Naive thymus-derived CD8-positive, alpha-beta T cell (primary cell): ENCODE measurements around the gene GRID1. TPM values are rescaled to one million over a fixed set of nuclear protein-coding genes. Genes with fewer than 3 reads are reported as not detected.
"Not testable (repeated sequence)": the region's sequence is repeated elsewhere in the genome, so short reads cannot be mapped to it uniquely, and the experiment has no call there.

Experiments
- ATAC-seq, 2 donors: fragments of 150-1000 bp; cut with Tn5 transposase in 1 of 2; sonication (Bioruptor Pico), chemical (Tn5 transposase) in 1 of 2; 1 replicate in 1 of 2; 2 replicates in 1 of 2; pipeline ENCODE4 v1.10.0; 2021; ENCODE audit warnings: mild to moderate bottlenecking in 2 of 2, moderate library complexity in 2 of 2
- POLR2A ChIA-PET: fragments of 350-600 bp; sonication (Branson Sonifier 250); formaldehyde crosslinking; loops from one replicate; lab custom pipeline; 2021; ENCODE audit warnings: antibody characterized with exemption; lab: Charles Lee
- DNase-seq, 10 donors: peaks; one replicate each; pipeline versions ENCODE4 v3.0.0 to v3.0.0-alpha.2; 2020 to 2022
- H3K27ac Mint-ChIP-seq, 10 donors: one replicate each; pipeline ENCODE4 v1.8.0; 2020 to 2022; ENCODE audit warnings: mild to moderate bottlenecking in 10 of 10, mixed read lengths in 10 of 10, moderate library complexity in 4 of 10, inconsistent platforms in 1 of 10
- H3K27me3 Mint-ChIP-seq, 5 donors: one replicate each; pipeline ENCODE4 v1.8.0; 2021 to 2022; ENCODE audit warnings: mixed read lengths in 5 of 5
- H3K36me3 Mint-ChIP-seq, 3 donors: one replicate each; pipeline ENCODE4 v1.8.0; 2020 to 2022; ENCODE audit warnings: mixed read lengths in 3 of 3, mild to moderate bottlenecking in 2 of 3, inconsistent platforms in 1 of 3
- H3K4me1 Mint-ChIP-seq, 4 donors: one replicate each; pipeline ENCODE4 v1.8.0; 2021 to 2022; ENCODE audit warnings: mixed read lengths in 4 of 4
- H3K4me3 Mint-ChIP-seq, 10 donors: one replicate each; pipeline ENCODE4 v1.8.0; 2020 to 2022; ENCODE audit warnings: mild to moderate bottlenecking in 10 of 10, mixed read lengths in 10 of 10, moderate library complexity in 6 of 10, inconsistent platforms in 1 of 10
- H3K9me3 Mint-ChIP-seq, 9 donors: one replicate each; pipeline ENCODE4 v1.8.0; 2020 to 2022; ENCODE audit warnings: mixed read lengths in 9 of 9, mild to moderate bottlenecking in 3 of 9, inconsistent platforms in 1 of 9, moderate library complexity in 1 of 9
- polyA plus RNA-seq, 3 donors: library from polyadenylated mRNA; unstranded; fragments of 300-500 nt; fragmentation: Illumina TruSeq; gene quantifications; one replicate each; pipeline ENCODE4 v1.2.3, GENCODE V29; 2021
- total RNA-seq, 8 experiments: library from RNA in 2 of 8; stranded (reverse) in 2 of 8; gene quantifications; one replicate each; pipeline ENCODE4 v1.2.3 and lab custom pipeline; 2021 to 2026

Gene GRID1
- total and polyA plus RNA-seq, 5 experiments from 2014 or later, result not detected

- ATAC-seq (no peak), DNase-seq (no peak)
- H3K4me3 Mint-ChIP-seq, result no peak overlapping the region
- no peaks in the 10 kb centered on the region for H3K36me3 Mint-ChIP-seq
- H3K27ac Mint-ChIP-seq, result peak overlapping the region in 1 of 10 donors; percentile 50
- POLR2A ChIA-PET, result no interaction called here
- no peaks in the 10 kb centered on the region for H3K4me1 Mint-ChIP-seq
- peaks cover 0 to 3% (median 2%) of the 10 kb centered on the region in 5 donors for H3K27me3 Mint-ChIP-seq
- H3K9me3 Mint-ChIP-seq, result peaks cover 0 to 4% (median 0%) of the 10 kb centered on the region in 9 donors
These were observed 184.0 kb downstream of the GRID1 start for GRCh38 chr10:86182595-86182994.

- Mint-ChIP-seq H3K4me1 (no peaks in the 10 kb centered on the region), H3K4me3 (no peak overlapping the region), H3K9me3 (peaks cover 0 to 4% (median 0%) of the 10 kb centered on the region in 9 donors), H3K36me3 (no peaks in the 10 kb centered on the region), H3K27ac (peak overlapping the region in 1 of 10 donors; percentile 50), H3K27me3 (peaks cover 0 to 3% (median 1%) of the 10 kb centered on the region in 5 donors)
- POLR2A ChIA-PET, result no interaction called here
- DNase-seq (no peak), ATAC-seq (no peak)
These were observed 184.4 kb downstream of the GRID1 start for GRCh38 chr10:86182150-86182549.

GRCh38 chr10:86180861-86181260 lies 185.7 kb downstream of the GRID1 start:
- peak in 1 of 2 donors; percentile 28 for ATAC-seq

GRCh38 chr10:86179961-86180360 lies 186.6 kb downstream of the GRID1 start:
- H3K36me3 Mint-ChIP-seq, result no peaks in the 10 kb centered on the region
- H3K4me1 Mint-ChIP-seq, result no peaks in the 10 kb centered on the region
- H3K27ac Mint-ChIP-seq, result no peak overlapping the region
- ATAC-seq (no peak), DNase-seq (no peak)
- no peaks in the 10 kb centered on the region for H3K9me3 Mint-ChIP-seq
- POLR2A ChIA-PET, result no interaction called here
- peaks cover 0 to 3% (median 1%) of the 10 kb centered on the region in 5 donors for H3K27me3 Mint-ChIP-seq
- no peak overlapping the region for H3K4me3 Mint-ChIP-seq

More at GRCh38 chr10:86180861-86181260, 185.7 kb downstream of the GRID1 start:
- H3K4me3 Mint-ChIP-seq, result no peak overlapping the region
- H3K4me1 Mint-ChIP-seq, result no peaks in the 10 kb centered on the region
- no peaks in the 10 kb centered on the region for H3K36me3 Mint-ChIP-seq
- POLR2A ChIA-PET, result no interaction called here
- no peak overlapping the region for H3K27ac Mint-ChIP-seq
- no peaks in the 10 kb centered on the region for H3K9me3 Mint-ChIP-seq
- H3K27me3 Mint-ChIP-seq, result peaks cover 0 to 3% (median 1%) of the 10 kb centered on the region in 5 donors
- no peak for DNase-seq

GRCh38 chr10:86179153-86179524 lies 187.5 kb downstream of the GRID1 start:
- Mint-ChIP-seq H3K27me3 (peaks cover 0 to 3% (median 1%) of the 10 kb centered on the region in 5 donors), H3K4me1 (no peaks in the 10 kb centered on the region), H3K4me3 (no peak overlapping the region), H3K36me3 (no peaks in the 10 kb centered on the region), H3K9me3 (no peaks in the 10 kb centered on the region), H3K27ac (no peak overlapping the region)
- POLR2A ChIA-PET, result no interaction called here
- DNase-seq (no peak), ATAC-seq (no peak)

- H3K27me3 Mint-ChIP-seq, result peaks cover 0 to 3% (median 1%) of the 10 kb centered on the region in 5 donors
- no peak overlapping the region for H3K27ac Mint-ChIP-seq
- DNase-seq (no peak), ATAC-seq (no peak)
- POLR2A ChIA-PET, result no interaction called here
- H3K4me3 Mint-ChIP-seq, result no peak overlapping the region
- no peaks in the 10 kb centered on the region for H3K36me3 Mint-ChIP-seq
- H3K4me1 Mint-ChIP-seq, result no peaks in the 10 kb centered on the region
- H3K9me3 Mint-ChIP-seq, result no peaks in the 10 kb centered on the region
These were observed 188.0 kb downstream of the GRID1 start for GRCh38 chr10:86178401-86179152.

- Mint-ChIP-seq H3K27ac (no peak overlapping the region), H3K27me3 (peaks cover 0 to 3% (median 2%) of the 10 kb centered on the region in 5 donors), H3K4me1 (no peaks in the 10 kb centered on the region), H3K9me3 (no peaks in the 10 kb centered on the region), H3K36me3 (no peaks in the 10 kb centered on the region), H3K4me3 (no peak overlapping the region)
- POLR2A ChIA-PET, result no interaction called here
- DNase-seq (no peak), ATAC-seq (no peak)
These were observed 188.9 kb downstream of the GRID1 start for GRCh38 chr10:86177537-86178155.

GRCh38 chr10:86176850-86177536 lies 189.6 kb downstream of the GRID1 start:
- DNase-seq, result no peak
- POLR2A ChIA-PET, result no interaction called here
- Mint-ChIP-seq H3K9me3 (no peaks in the 10 kb centered on the region), H3K27ac (no peak overlapping the region), H3K27me3 (peaks cover 0 to 3% (median 2%) of the 10 kb centered on the region in 5 donors), H3K36me3 (no peaks in the 10 kb centered on the region), H3K4me1 (no peaks in the 10 kb centered on the region), H3K4me3 (no peak overlapping the region)
- no peak for ATAC-seq

GRCh38 chr10:86175476-86175875 lies 191.1 kb downstream of the GRID1 start:
- H3K9me3 Mint-ChIP-seq, H3K4me1 Mint-ChIP-seq, H3K4me3 Mint-ChIP-seq, H3K36me3 Mint-ChIP-seq, H3K27ac Mint-ChIP-seq, ATAC-seq, DNase-seq, POLR2A ChIA-PET: not testable (repeated sequence)
- peaks cover 0 to 11% (median 2%) of the 10 kb centered on the region in 5 donors for H3K27me3 Mint-ChIP-seq

GRCh38 chr10:86172301-86172700 lies 194.3 kb downstream of the GRID1 start:
- Mint-ChIP-seq H3K36me3 (no peaks in the 10 kb centered on the region), H3K4me3 (no peak overlapping the region), H3K27ac (no peak overlapping the region), H3K9me3 (no peaks in the 10 kb centered on the region), H3K27me3 (peaks cover 0 to 18% (median 2%) of the 10 kb centered on the region in 5 donors), H3K4me1 (no peaks in the 10 kb centered on the region)
- ATAC-seq (no peak), DNase-seq (no peak)
- POLR2A ChIA-PET, result no interaction called here

- Mint-ChIP-seq H3K9me3 (no peaks in the 10 kb centered on the region), H3K4me1 (no peaks in the 10 kb centered on the region), H3K27ac (no peak overlapping the region), H3K4me3 (no peak overlapping the region), H3K27me3 (peaks cover 0 to 18% (median 2%) of the 10 kb centered on the region in 5 donors), H3K36me3 (no peaks in the 10 kb centered on the region)
- DNase-seq, result no peak
- POLR2A ChIA-PET, result no interaction called here
- ATAC-seq, result no peak
These were observed 196.1 kb downstream of the GRID1 start for GRCh38 chr10:86170255-86171108.

- H3K4me3 Mint-ChIP-seq, result no peak overlapping the region
- POLR2A ChIA-PET, result no interaction called here
- DNase-seq, result no peak
These were observed 196.9 kb downstream of the GRID1 start for GRCh38 chr10:86169506-86170254.

More at GRCh38 chr10:86169506-86170254, 196.9 kb downstream of the GRID1 start:
- Mint-ChIP-seq H3K27me3 (peaks cover 0 to 18% (median 2%) of the 10 kb centered on the region in 5 donors), H3K4me1 (no peaks in the 10 kb centered on the region), H3K9me3 (no peaks in the 10 kb centered on the region), H3K36me3 (no peaks in the 10 kb centered on the region), H3K27ac (no peak overlapping the region)
- no peak for ATAC-seq
